K562 (cell line): ENCODE measurements around the gene PPT1. TPM values are rescaled to one million over a fixed set of nuclear protein-coding genes. Genes with fewer than 3 reads are reported as not detected.

ENCODE experiments used
- KLF13 ChIP-seq: fragments of 450-650 bp; IDR thresholded peaks from 2 replicates; pipeline ENCODE4 v1.6.1; 2016; ENCODE audit warnings: missing genetic modification characterization, low read depth, mild to moderate bottlenecking, missing compliant biosample characterization, moderate library complexity, borderline replicate concordance
- SRSF3 ChIP-seq: fragments of 200-400 bp; formaldehyde crosslinking; IDR thresholded peaks from 2 replicates; pipeline ENCODE4 v1.6.1; 2016; ENCODE audit warnings: mild to moderate bottlenecking, low read length, moderate library complexity; ENCODE audit not compliant: insufficient read depth
- ZNF174 ChIP-seq: fragments of 250-450 bp; sonication (Bioruptor Pico); IDR thresholded peaks from 2 replicates; pipeline ENCODE4 v1.4.0; 2020; ENCODE audit warnings: mild to moderate bottlenecking
- ZNF518B ChIP-seq: fragments of 250-450 bp; sonication (Bioruptor Pico); IDR thresholded peaks from 2 replicates; pipeline ENCODE4 v1.5.0; 2021; ENCODE audit warnings: mild to moderate bottlenecking, moderate library complexity
- ZNF717 ChIP-seq: fragments of 250-450 bp; sonication (Bioruptor Pico); IDR thresholded peaks from 2 replicates; pipeline ENCODE4 v1.5.0; 2021
- polyA plus RNA-seq, 8 experiments: library from polyadenylated mRNA; depleted of rRNA in 4 of 8; stranded (reverse) in 5 of 8; unstranded in 3 of 8; fragments of >200 nt; fragmentation: Nextera tagmentation in 2 of 8; fragmentation: Illumina TruSeq in 1 of 8; extraction: Ambion mirVana in 2 of 8; extraction: Trizol in 1 of 8; gene quantifications; 2 replicates each; pipeline versions ENCODE4 v1.2.1 to v1.2.3, GENCODE V29; 2011 to 2014; ENCODE audit warnings: inconsistent platforms in 1 of 8, missing spikeins in 1 of 8
- total RNA-seq, 7 experiments: library from RNA; depleted of rRNA in 6 of 7; stranded (reverse); fragments of >200 nt in 6 of 7; fragmentation: Illumina TruSeq in 2 of 7; extraction: Trizol in 2 of 7; gene quantifications; 2 replicates each; pipeline versions ENCODE4 v1.2.1 to v1.2.3, GENCODE V29; 2011 to 2021; ENCODE audit warnings: low replicate concordance in 1 of 7
- TF ChIP-seq, protein P1 (sequence below): fragments of 450-650 bp; IDR thresholded peaks from 2 replicates; pipeline ENCODE4 v1.6.1; 2016; ENCODE audit warnings: mild to moderate bottlenecking, moderate library complexity
- TF ChIP-seq, protein P2 (sequence below): fragments of 450-650 bp; IDR thresholded peaks from 2 replicates; pipeline ENCODE4 v1.6.1; 2018; ENCODE audit not compliant: partially characterized antibody

The PPT1 gene
- total and polyA plus RNA-seq, 9 of the 15 experiments (the other 6 are each of a cell fraction or from before 2014, with no cell fraction given) = 72.2 to 285 (median 143) TPM

DNA sequence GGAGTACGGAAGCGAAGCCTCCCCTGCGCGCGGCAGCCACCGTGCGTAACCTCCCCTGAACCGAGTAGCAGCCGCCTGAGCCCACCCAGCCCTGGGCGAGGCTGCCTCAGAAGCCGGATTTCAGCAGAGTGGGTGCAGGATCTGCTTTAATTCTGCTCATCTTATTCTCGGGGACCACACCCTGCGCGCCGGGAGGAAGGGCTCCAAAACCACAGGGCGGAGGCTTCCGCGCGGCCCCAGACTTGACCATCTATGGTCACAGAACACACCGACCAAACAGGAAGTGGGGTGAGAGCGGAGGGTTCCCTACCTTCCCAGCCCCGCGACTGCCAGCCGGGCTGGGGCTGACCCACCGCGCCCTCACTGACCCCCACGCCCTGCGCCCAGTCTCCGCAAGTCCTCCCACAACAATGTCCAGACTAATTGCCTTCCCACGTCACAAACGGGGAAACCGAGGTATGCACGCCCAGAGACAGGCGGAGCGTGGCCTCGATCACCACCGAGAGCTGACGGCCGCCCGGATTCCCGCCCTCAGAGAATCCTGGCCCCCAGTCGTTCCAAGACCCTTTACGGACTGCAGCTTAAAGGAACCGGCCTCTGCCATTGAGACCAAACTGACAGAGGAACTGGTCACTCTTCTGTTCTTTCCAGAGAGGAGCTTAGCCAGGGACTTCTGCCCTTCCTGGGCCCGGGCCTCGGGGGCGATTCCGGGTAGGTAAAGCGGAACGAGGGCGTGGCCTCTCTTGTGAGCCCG lies 57.1 kb downstream of the PPT1 start (continued):
- TF ChIP-seq, protein P1, sequence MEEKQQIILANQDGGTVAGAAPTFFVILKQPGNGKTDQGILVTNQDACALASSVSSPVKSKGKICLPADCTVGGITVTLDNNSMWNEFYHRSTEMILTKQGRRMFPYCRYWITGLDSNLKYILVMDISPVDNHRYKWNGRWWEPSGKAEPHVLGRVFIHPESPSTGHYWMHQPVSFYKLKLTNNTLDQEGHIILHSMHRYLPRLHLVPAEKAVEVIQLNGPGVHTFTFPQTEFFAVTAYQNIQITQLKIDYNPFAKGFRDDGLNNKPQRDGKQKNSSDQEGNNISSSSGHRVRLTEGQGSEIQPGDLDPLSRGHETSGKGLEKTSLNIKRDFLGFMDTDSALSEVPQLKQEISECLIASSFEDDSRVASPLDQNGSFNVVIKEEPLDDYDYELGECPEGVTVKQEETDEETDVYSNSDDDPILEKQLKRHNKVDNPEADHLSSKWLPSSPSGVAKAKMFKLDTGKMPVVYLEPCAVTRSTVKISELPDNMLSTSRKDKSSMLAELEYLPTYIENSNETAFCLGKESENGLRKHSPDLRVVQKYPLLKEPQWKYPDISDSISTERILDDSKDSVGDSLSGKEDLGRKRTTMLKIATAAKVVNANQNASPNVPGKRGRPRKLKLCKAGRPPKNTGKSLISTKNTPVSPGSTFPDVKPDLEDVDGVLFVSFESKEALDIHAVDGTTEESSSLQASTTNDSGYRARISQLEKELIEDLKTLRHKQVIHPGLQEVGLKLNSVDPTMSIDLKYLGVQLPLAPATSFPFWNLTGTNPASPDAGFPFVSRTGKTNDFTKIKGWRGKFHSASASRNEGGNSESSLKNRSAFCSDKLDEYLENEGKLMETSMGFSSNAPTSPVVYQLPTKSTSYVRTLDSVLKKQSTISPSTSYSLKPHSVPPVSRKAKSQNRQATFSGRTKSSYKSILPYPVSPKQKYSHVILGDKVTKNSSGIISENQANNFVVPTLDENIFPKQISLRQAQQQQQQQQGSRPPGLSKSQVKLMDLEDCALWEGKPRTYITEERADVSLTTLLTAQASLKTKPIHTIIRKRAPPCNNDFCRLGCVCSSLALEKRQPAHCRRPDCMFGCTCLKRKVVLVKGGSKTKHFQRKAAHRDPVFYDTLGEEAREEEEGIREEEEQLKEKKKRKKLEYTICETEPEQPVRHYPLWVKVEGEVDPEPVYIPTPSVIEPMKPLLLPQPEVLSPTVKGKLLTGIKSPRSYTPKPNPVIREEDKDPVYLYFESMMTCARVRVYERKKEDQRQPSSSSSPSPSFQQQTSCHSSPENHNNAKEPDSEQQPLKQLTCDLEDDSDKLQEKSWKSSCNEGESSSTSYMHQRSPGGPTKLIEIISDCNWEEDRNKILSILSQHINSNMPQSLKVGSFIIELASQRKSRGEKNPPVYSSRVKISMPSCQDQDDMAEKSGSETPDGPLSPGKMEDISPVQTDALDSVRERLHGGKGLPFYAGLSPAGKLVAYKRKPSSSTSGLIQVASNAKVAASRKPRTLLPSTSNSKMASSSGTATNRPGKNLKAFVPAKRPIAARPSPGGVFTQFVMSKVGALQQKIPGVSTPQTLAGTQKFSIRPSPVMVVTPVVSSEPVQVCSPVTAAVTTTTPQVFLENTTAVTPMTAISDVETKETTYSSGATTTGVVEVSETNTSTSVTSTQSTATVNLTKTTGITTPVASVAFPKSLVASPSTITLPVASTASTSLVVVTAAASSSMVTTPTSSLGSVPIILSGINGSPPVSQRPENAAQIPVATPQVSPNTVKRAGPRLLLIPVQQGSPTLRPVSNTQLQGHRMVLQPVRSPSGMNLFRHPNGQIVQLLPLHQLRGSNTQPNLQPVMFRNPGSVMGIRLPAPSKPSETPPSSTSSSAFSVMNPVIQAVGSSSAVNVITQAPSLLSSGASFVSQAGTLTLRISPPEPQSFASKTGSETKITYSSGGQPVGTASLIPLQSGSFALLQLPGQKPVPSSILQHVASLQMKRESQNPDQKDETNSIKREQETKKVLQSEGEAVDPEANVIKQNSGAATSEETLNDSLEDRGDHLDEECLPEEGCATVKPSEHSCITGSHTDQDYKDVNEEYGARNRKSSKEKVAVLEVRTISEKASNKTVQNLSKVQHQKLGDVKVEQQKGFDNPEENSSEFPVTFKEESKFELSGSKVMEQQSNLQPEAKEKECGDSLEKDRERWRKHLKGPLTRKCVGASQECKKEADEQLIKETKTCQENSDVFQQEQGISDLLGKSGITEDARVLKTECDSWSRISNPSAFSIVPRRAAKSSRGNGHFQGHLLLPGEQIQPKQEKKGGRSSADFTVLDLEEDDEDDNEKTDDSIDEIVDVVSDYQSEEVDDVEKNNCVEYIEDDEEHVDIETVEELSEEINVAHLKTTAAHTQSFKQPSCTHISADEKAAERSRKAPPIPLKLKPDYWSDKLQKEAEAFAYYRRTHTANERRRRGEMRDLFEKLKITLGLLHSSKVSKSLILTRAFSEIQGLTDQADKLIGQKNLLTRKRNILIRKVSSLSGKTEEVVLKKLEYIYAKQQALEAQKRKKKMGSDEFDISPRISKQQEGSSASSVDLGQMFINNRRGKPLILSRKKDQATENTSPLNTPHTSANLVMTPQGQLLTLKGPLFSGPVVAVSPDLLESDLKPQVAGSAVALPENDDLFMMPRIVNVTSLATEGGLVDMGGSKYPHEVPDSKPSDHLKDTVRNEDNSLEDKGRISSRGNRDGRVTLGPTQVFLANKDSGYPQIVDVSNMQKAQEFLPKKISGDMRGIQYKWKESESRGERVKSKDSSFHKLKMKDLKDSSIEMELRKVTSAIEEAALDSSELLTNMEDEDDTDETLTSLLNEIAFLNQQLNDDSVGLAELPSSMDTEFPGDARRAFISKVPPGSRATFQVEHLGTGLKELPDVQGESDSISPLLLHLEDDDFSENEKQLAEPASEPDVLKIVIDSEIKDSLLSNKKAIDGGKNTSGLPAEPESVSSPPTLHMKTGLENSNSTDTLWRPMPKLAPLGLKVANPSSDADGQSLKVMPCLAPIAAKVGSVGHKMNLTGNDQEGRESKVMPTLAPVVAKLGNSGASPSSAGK = peak; percentile 80
- TF ChIP-seq SRSF3 (peak; percentile 97), ZNF518B (CRISPR knock-in tag) (no peak), ZNF717 (CRISPR knock-in tag) (peak; percentile 74; the same call in 1 of the 2 replicates), ZNF174 (CRISPR knock-in tag) (no peak), KLF13 (tag) (peak; percentile 12; the same call in 1 of the 2 replicates)
- TF ChIP-seq, protein P2, sequence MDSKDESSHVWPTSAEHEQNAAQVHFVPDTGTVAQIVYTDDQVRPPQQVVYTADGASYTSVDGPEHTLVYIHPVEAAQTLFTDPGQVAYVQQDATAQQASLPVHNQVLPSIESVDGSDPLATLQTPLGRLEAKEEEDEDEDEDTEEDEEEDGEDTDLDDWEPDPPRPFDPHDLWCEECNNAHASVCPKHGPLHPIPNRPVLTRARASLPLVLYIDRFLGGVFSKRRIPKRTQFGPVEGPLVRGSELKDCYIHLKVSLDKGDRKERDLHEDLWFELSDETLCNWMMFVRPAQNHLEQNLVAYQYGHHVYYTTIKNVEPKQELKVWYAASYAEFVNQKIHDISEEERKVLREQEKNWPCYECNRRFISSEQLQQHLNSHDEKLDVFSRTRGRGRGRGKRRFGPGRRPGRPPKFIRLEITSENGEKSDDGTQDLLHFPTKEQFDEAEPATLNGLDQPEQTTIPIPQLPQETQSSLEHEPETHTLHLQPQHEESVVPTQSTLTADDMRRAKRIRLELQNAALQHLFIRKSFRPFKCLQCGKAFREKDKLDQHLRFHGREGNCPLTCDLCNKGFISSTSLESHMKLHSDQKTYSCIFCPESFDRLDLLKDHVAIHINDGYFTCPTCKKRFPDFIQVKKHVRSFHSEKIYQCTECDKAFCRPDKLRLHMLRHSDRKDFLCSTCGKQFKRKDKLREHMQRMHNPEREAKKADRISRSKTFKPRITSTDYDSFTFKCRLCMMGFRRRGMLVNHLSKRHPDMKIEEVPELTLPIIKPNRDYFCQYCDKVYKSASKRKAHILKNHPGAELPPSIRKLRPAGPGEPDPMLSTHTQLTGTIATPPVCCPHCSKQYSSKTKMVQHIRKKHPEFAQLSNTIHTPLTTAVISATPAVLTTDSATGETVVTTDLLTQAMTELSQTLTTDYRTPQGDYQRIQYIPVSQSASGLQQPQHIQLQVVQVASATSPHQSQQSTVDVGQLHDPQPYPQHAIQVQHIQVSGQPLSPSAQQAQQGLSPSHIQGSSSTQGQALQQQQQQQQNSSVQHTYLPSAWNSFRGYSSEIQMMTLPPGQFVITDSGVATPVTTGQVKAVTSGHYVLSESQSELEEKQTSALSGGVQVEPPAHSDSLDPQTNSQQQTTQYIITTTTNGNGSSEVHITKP = no peak
